K562 (cell line): ENCODE measurements around the gene UGT8.

Experiments
- EZH2 ChIP-seq: IDR thresholded peaks from 2 replicates; pipeline ENCODE4 v1.6.1; 2012; ENCODE audit warnings: low read depth, mild to moderate bottlenecking, inconsistent platforms, low read length, borderline replicate concordance
- MXI1 ChIP-seq: IDR thresholded peaks from 2 replicates; pipeline ENCODE4 v1.6.1; 2011; ENCODE audit warnings: low read depth, mild to moderate bottlenecking, improper control_type of control experiment, low read length
- POLR2A ChIP-seq: fragments of 450-650 bp; conservative IDR thresholded peaks from 2 replicates; pipeline ENCODE4 v1.6.1; 2016
- ZNF324 ChIP-seq: fragments of 250-450 bp; sonication (Bioruptor Pico); IDR thresholded peaks from 2 replicates; pipeline ENCODE4 v1.4.0; 2020; ENCODE audit warnings: mild to moderate bottlenecking
- TF ChIP-seq, protein P1 (sequence below), 3 experiments: fragments of 200-800 bp in 1 of 3; fragments of 250-450 bp in 1 of 3; fragments of 450-650 bp in 1 of 3; sonication (Bioruptor Pico) in 1 of 3; sonication (Bioruptor generic) in 1 of 3; formaldehyde crosslinking in 1 of 3; IDR thresholded peaks; 2 replicates each; pipeline versions ENCODE4 v1.6.1 to v1.8.0; 2016 to 2022; ENCODE audit warnings: mild to moderate bottlenecking in 2 of 3, missing genetic modification characterization in 2 of 3, missing compliant biosample characterization in 1 of 3, moderate library complexity in 1 of 3
- TF ChIP-seq, protein P2 (sequence below): sonication (generic); formaldehyde crosslinking; IDR thresholded peaks from 2 replicates; pipeline ENCODE4 v1.5.0; 2020; ENCODE audit warnings: missing genetic modification reagents
- TF ChIP-seq, protein P3 (sequence below), 2 experiments: fragments of 450-650 bp; formaldehyde crosslinking in 1 of 2; IDR thresholded peaks; 2 replicates each; pipeline versions ENCODE4 v1.4.0 to v1.6.1; 2014 to 2020; ENCODE audit warnings: mild to moderate bottlenecking in 2 of 2, borderline replicate concordance in 1 of 2, low read depth in 1 of 2
- TF ChIP-seq, protein P4 (sequence below), 2 experiments: fragments of 450-650 bp in 1 of 2; sonication (generic) in 1 of 2; formaldehyde crosslinking in 1 of 2; IDR thresholded peaks; 2 replicates each; pipeline versions ENCODE4 v1.7.1 to v1.9.0; 2016 to 2022; ENCODE audit warnings: inconsistent platforms in 1 of 2, mild to moderate bottlenecking in 1 of 2, missing genetic modification reagents in 1 of 2

DNA sequence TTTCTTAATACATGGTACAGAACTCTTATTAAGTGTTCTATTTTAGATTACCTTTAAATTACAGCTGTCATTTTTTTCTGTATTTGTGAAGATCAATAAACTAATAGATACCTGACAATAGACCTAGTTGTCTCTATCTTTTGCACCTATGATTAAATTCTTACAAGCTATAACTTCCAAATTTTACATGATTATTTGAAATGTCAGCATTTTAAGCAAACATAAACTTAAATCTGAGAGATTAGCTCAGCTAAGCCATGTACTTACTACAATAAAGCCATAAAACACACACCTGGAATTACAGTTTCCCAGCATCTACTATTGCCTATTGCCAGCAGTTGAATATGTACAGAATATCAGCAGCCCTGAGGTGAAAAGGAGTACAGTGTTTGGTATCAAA is 118.8 kb downstream of the UGT8 start:
- TF ChIP-seq, protein P1, sequence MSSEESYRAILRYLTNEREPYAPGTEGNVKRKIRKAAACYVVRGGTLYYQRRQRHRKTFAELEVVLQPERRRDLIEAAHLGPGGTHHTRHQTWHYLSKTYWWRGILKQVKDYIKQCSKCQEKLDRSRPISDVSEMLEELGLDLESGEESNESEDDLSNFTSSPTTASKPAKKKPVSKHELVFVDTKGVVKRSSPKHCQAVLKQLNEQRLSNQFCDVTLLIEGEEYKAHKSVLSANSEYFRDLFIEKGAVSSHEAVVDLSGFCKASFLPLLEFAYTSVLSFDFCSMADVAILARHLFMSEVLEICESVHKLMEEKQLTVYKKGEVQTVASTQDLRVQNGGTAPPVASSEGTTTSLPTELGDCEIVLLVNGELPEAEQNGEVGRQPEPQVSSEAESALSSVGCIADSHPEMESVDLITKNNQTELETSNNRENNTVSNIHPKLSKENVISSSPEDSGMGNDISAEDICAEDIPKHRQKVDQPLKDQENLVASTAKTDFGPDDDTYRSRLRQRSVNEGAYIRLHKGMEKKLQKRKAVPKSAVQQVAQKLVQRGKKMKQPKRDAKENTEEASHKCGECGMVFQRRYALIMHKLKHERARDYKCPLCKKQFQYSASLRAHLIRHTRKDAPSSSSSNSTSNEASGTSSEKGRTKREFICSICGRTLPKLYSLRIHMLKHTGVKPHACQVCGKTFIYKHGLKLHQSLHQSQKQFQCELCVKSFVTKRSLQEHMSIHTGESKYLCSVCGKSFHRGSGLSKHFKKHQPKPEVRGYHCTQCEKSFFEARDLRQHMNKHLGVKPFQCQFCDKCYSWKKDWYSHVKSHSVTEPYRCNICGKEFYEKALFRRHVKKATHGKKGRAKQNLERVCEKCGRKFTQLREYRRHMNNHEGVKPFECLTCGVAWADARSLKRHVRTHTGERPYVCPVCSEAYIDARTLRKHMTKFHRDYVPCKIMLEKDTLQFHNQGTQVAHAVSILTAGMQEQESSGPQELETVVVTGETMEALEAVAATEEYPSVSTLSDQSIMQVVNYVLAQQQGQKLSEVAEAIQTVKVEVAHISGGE (CRISPR knock-in tag; IDR thresholded peaks at IDR 0.05), result no peak
- TF ChIP-seq, protein P2, sequence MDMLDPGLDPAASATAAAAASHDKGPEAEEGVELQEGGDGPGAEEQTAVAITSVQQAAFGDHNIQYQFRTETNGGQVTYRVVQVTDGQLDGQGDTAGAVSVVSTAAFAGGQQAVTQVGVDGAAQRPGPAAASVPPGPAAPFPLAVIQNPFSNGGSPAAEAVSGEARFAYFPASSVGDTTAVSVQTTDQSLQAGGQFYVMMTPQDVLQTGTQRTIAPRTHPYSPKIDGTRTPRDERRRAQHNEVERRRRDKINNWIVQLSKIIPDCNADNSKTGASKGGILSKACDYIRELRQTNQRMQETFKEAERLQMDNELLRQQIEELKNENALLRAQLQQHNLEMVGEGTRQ (CRISPR knock-in tag), result no peak
- no peak for TF ChIP-seq MXI1
- TF ChIP-seq, protein P3, sequence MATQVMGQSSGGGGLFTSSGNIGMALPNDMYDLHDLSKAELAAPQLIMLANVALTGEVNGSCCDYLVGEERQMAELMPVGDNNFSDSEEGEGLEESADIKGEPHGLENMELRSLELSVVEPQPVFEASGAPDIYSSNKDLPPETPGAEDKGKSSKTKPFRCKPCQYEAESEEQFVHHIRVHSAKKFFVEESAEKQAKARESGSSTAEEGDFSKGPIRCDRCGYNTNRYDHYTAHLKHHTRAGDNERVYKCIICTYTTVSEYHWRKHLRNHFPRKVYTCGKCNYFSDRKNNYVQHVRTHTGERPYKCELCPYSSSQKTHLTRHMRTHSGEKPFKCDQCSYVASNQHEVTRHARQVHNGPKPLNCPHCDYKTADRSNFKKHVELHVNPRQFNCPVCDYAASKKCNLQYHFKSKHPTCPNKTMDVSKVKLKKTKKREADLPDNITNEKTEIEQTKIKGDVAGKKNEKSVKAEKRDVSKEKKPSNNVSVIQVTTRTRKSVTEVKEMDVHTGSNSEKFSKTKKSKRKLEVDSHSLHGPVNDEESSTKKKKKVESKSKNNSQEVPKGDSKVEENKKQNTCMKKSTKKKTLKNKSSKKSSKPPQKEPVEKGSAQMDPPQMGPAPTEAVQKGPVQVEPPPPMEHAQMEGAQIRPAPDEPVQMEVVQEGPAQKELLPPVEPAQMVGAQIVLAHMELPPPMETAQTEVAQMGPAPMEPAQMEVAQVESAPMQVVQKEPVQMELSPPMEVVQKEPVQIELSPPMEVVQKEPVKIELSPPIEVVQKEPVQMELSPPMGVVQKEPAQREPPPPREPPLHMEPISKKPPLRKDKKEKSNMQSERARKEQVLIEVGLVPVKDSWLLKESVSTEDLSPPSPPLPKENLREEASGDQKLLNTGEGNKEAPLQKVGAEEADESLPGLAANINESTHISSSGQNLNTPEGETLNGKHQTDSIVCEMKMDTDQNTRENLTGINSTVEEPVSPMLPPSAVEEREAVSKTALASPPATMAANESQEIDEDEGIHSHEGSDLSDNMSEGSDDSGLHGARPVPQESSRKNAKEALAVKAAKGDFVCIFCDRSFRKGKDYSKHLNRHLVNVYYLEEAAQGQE (IDR thresholded peaks at IDR 0.05; ENCODE audit: borderline replicate concordance), result no peak
- TF ChIP-seq, protein P3 (CRISPR knock-in tag; IDR thresholded peaks at IDR 0.05; ENCODE audit: low read depth), result no peak
- TF ChIP-seq EZH2, result no peak
- no peak for TF ChIP-seq POLR2A
- TF ChIP-seq, protein P4, sequence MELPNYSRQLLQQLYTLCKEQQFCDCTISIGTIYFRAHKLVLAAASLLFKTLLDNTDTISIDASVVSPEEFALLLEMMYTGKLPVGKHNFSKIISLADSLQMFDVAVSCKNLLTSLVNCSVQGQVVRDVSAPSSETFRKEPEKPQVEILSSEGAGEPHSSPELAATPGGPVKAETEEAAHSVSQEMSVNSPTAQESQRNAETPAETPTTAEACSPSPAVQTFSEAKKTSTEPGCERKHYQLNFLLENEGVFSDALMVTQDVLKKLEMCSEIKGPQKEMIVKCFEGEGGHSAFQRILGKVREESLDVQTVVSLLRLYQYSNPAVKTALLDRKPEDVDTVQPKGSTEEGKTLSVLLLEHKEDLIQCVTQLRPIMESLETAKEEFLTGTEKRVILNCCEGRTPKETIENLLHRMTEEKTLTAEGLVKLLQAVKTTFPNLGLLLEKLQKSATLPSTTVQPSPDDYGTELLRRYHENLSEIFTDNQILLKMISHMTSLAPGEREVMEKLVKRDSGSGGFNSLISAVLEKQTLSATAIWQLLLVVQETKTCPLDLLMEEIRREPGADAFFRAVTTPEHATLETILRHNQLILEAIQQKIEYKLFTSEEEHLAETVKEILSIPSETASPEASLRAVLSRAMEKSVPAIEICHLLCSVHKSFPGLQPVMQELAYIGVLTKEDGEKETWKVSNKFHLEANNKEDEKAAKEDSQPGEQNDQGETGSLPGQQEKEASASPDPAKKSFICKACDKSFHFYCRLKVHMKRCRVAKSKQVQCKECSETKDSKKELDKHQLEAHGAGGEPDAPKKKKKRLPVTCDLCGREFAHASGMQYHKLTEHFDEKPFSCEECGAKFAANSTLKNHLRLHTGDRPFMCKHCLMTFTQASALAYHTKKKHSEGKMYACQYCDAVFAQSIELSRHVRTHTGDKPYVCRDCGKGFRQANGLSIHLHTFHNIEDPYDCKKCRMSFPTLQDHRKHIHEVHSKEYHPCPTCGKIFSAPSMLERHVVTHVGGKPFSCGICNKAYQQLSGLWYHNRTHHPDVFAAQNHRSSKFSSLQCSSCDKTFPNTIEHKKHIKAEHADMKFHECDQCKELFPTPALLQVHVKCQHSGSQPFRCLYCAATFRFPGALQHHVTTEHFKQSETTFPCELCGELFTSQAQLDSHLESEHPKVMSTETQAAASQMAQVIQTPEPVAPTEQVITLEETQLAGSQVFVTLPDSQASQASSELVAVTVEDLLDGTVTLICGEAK (IDR thresholded peaks at IDR 0.05), result no peak
- TF ChIP-seq, protein P4 (CRISPR knock-in tag; IDR thresholded peaks at IDR 0.05), result no peak
- TF ChIP-seq ZNF324 (CRISPR knock-in tag), result no peak
